ENCODE data around the gene FAM13A.
"Not testable (repeated sequence)": the region's sequence is repeated elsewhere in the genome, so short reads cannot be mapped to it uniquely, and the experiment has no call there.

Gene FAM13A

GRCh38 chr4:88892646-88893045 lies 164.3 kb downstream of the FAM13A start:
- no peaks in the 10 kb centered on the region for H3K4me1 ChIP-seq
- H3K9me3 ChIP-seq: no peaks in the 10 kb centered on the region
- no peak for TF ChIP-seq Cebpa-rat (IDR thresholded peaks at IDR 0.05)
- no peaks in the 10 kb centered on the region for H4K20me1 ChIP-seq
- H3K36me3 ChIP-seq: no peaks in the 10 kb centered on the region
- H3K4me2 ChIP-seq: no peak overlapping the region
- no peaks in the 10 kb centered on the region for H3K27me3 ChIP-seq
- no peak overlapping the region for H3K9ac ChIP-seq
- H3K27ac ChIP-seq: no peak overlapping the region
- no peak overlapping the region for H3K4me3 ChIP-seq

DNA sequence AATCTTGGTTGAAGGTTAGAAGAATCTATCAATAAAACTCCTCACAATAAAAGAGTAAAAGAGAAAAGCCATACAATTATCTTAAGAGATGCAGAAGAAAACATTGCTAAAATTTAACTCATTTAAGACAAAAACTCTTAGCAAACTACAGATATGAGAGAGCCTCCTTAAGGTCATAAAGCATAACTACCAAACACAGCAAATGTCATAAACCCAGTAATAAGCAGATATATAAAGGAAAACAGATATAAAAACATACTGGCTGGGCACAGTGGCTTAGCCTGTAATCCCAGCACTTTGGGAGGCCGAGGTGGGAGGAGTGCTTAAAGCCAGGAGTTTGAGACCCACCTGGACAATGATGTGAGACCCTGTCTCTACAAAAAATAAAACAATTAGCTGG lies 165.3 kb downstream of the FAM13A start:
- no peaks in the 10 kb centered on the region for H3K9me3 ChIP-seq
- no peaks in the 10 kb centered on the region for H4K20me1 ChIP-seq
- no peaks in the 10 kb centered on the region for H3K4me1 ChIP-seq
- TF ChIP-seq Cebpa-rat (IDR thresholded peaks at IDR 0.05): no peak
- no peak overlapping the region for H3K27ac ChIP-seq
- H3K36me3 ChIP-seq: no peaks in the 10 kb centered on the region
- H3K9ac ChIP-seq: no peak overlapping the region
- H3K27me3 ChIP-seq: no peaks in the 10 kb centered on the region
- H3K4me2 ChIP-seq: no peak overlapping the region
- no peak overlapping the region for H3K4me3 ChIP-seq

DNA sequence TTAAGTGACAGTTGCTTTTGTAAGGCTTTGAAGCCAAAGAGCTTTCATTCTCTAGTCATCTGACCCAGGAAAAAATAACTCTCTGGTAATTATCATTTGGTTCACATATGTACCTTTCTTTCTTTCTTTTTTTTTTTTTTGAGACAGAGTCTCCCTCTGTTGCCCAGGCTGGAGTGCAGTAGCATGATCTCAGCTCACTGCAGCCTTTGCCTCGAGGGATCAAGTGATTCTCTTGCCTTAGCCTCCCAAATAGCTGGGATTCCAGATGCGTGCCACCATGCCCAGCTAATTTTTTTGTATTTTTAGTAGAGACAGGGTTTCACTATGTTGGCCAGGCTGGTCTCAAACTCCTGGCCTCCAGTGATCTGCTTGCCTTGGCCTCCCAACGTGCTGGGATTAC lies 169.6 kb downstream of the FAM13A start:
- not testable (repeated sequence) for H3K4me1 ChIP-seq, H3K4me3 ChIP-seq, H3K9me3 ChIP-seq, H3K36me3 ChIP-seq, H4K20me1 ChIP-seq, H3K27me3 ChIP-seq, H3K27ac ChIP-seq, H3K4me2 ChIP-seq, H3K9ac ChIP-seq

DNA sequence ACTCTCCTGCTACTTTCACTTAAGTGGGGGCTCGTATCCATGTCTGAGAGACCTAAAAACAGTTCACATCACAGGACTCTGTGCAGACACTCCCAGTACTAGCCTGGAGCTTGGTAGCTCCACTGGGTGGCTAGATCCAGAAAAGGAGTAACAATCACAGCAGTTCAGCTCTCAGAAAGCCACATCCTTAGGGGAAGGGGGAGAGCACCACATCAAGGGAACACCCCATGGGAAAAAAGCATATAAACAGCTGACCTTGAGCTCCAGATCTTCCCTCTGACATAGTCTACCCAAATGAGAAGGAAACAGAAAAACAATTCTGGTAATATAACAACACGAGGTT lies 175.8 kb downstream of the FAM13A start:
- Histone ChIP-seq H3K27me3 (no peaks in the 10 kb centered on the region), H3K9ac (no peak overlapping the region), H3K9me3 (no peaks in the 10 kb centered on the region), H3K4me3 (no peak overlapping the region), H3K4me1 (peaks cover 23% of the 10 kb centered on the region), H4K20me1 (no peaks in the 10 kb centered on the region), H3K4me2 (peak overlapping the region; percentile 83), H3K27ac (no peak overlapping the region), H3K36me3 (no peaks in the 10 kb centered on the region)
- TF ChIP-seq Cebpa-rat (IDR thresholded peaks at IDR 0.05): no peak

DNA sequence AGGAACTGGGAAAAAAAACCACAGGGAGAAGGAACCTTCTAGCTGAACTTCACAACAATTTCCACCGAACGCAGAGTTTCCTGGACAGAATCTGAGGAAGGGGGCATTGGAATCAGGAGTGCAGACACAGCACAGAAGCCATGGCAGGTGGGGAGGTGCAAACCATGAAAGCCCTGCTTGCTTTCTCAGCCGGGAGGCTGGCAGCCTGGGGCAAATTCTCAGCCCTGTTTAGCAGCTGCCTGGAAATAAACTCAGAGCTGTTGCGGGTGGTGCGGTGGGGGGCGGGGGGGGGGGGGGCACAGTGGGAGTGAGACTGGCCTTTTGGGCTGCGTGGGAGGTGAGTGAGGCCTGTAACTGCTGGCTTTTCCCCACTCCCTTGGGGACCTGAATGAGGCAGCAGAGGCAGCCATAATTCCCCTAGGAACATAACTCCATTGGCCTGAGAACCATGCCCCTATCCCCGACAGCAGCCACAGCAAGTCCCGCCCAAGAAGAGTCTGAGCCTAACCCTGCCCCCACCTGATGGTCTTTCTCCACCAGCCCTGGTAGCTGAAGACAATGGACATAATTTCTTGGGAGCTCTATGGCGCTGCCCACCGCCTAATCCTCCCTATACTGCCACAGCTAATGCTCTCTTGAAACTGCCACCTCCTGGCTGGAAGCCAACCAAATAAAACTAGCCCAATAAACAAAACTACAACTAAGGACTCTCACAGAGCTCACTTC lies 176.3 kb downstream of the FAM13A start:
- Histone ChIP-seq H3K27me3 (no peaks in the 10 kb centered on the region), H3K4me1 (peaks cover 23% of the 10 kb centered on the region), H3K36me3 (no peaks in the 10 kb centered on the region), H4K20me1 (no peaks in the 10 kb centered on the region), H3K27ac (0 out of 2 replicates have a peak overlapping the region, but pooled peaks have one; percentile 35), H3K9ac (peak overlapping the region; percentile 19; the same call in 1 of the 2 replicates), H3K4me3 (no peak overlapping the region), H3K9me3 (no peaks in the 10 kb centered on the region), H3K4me2 (peak overlapping the region; percentile 83)
- no peak for TF ChIP-seq Cebpa-rat (IDR thresholded peaks at IDR 0.05)

DNA sequence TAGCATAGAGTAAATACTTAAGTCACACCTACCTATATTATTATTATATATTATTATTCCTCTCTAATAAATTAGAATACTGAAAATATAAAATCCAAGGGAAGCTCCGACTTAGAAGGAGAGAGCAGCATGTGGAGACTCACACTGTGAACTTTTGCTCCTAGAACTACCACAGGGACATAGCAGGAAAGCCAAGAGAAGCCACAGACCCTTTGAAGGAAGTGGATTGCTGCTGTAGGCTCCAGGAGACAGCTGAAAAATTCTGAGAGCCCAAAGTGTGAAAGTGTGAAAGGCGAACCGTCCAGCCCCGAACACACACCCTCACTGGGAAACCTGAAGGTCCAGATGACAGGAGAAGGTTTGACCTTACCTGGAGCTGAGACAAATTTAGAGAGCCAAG lies 177.0 kb downstream of the FAM13A start:
- Histone ChIP-seq H3K4me3 (no peak overlapping the region), H3K9ac (peak overlapping the region; percentile 19; the same call in 1 of the 2 replicates), H3K4me1 (peaks cover 23% of the 10 kb centered on the region), H3K9me3 (no peaks in the 10 kb centered on the region), H3K36me3 (no peaks in the 10 kb centered on the region), H4K20me1 (no peaks in the 10 kb centered on the region), H3K4me2 (peak overlapping the region; percentile 83), H3K27me3 (no peaks in the 10 kb centered on the region), H3K27ac (peak overlapping the region; percentile 35; the same call in 1 of the 2 replicates)
- TF ChIP-seq Cebpa-rat (IDR thresholded peaks at IDR 0.05): no peak

DNA sequence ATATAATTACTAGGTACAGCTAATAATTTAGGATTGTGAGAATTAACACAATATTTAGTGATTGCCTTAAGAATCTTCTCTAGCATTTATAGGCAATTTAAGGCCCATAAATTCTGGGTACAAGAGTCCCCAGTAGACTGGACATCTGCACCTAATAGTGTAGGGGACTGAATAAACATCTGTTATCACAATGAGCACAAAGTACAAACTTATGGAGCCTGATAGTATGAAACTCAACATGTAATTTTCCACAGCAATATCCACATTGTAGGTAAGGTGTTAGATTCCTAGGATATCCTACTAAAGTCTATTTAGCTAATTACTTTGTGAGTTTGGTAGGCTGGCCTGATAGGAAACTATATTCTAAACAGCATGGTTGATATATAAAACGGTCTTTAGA lies 178.3 kb downstream of the FAM13A start:
- H3K27ac ChIP-seq: no peak overlapping the region
- no peak for TF ChIP-seq Cebpa-rat (IDR thresholded peaks at IDR 0.05)
- H3K4me1 ChIP-seq: peaks cover 23% of the 10 kb centered on the region
- no peak overlapping the region for H3K4me3 ChIP-seq
- H3K4me2 ChIP-seq: no peak overlapping the region
- no peak overlapping the region for H3K9ac ChIP-seq
- H3K27me3 ChIP-seq: no peaks in the 10 kb centered on the region
- no peaks in the 10 kb centered on the region for H3K9me3 ChIP-seq
- H3K36me3 ChIP-seq: no peaks in the 10 kb centered on the region
- no peaks in the 10 kb centered on the region for H4K20me1 ChIP-seq

DNA sequence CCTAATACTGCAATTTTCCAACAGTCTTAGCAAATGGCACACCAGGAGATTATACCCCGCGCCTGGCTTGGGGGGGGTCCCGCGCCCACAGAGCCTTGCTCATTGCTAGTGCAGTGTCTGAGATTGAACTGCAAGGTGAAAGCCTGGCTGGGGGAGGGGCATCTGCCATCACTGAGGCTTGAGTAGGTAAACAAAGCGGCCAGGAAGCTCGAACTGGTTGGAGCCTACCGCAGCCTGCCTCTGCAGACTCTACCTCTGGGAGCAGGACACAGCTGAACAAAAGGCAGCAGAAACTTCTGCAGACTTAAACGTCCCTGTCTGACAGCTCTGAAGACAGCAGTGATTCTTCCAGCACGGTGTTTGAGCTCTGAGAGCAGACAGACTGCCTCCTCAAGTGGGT lies 186.6 kb downstream of the FAM13A start:
- no peak overlapping the region for H3K27ac ChIP-seq
- no peaks in the 10 kb centered on the region for H3K36me3 ChIP-seq
- H3K27me3 ChIP-seq: no peaks in the 10 kb centered on the region

GRCh38 chr4:88868510-88868909 lies 188.5 kb downstream of the FAM13A start:
- Histone ChIP-seq H3K27ac (no peak overlapping the region), H3K4me3 (no peak overlapping the region), H3K4me2 (no peak overlapping the region), H3K4me1 (no peaks in the 10 kb centered on the region), H4K20me1 (no peaks in the 10 kb centered on the region), H3K36me3 (no peaks in the 10 kb centered on the region), H3K9me3 (no peaks in the 10 kb centered on the region), H3K27me3 (no peaks in the 10 kb centered on the region), H3K9ac (no peak overlapping the region)
- TF ChIP-seq Cebpa-rat (IDR thresholded peaks at IDR 0.05): no peak

More for the DNA sequence above, 186.6 kb downstream of the FAM13A start:
- no peak overlapping the region for H3K9ac ChIP-seq
- H4K20me1 ChIP-seq: no peaks in the 10 kb centered on the region
- no peaks in the 10 kb centered on the region for H3K4me1 ChIP-seq
- no peak overlapping the region for H3K4me2 ChIP-seq
- no peak for TF ChIP-seq Cebpa-rat (IDR thresholded peaks at IDR 0.05)
- H3K9me3 ChIP-seq: no peaks in the 10 kb centered on the region
- no peak overlapping the region for H3K4me3 ChIP-seq

- no peaks in the 10 kb centered on the region for H3K9me3 ChIP-seq
- no peak overlapping the region for H3K9ac ChIP-seq
- H3K27ac ChIP-seq: no peak overlapping the region
- no peaks in the 10 kb centered on the region for H3K27me3 ChIP-seq
- H3K4me1 ChIP-seq: no peaks in the 10 kb centered on the region
- H3K4me2 ChIP-seq: no peak overlapping the region
- H3K36me3 ChIP-seq: no peaks in the 10 kb centered on the region
- no peak overlapping the region for H3K4me3 ChIP-seq
- no peak for TF ChIP-seq Cebpa-rat (IDR thresholded peaks at IDR 0.05)
- H4K20me1 ChIP-seq: no peaks in the 10 kb centered on the region
Measured at GRCh38 chr4:88866862-88867550, 190.0 kb downstream of the FAM13A start.

Data from BLaER1 (cell line).